ENCODE results near the gene LRRC45. TPM values are rescaled to one million over a fixed set of nuclear protein-coding genes. Genes with fewer than 3 reads are reported as not detected.

Gene LRRC45
- total and polyA plus RNA-seq, 2 donors (not counting 1 experiment from before 2014, with no cell fraction given): 2.3 to 9.9 TPM

- Histone ChIP-seq H3K27ac (ENCODE audit: insufficient read depth, low read length) (no peak overlapping the region), H3K9me3 (ENCODE audit: control insufficient read depth, insufficient read depth, low read depth, low read length) (no peaks in the 10 kb centered on the region), H3K4me2 (ENCODE audit: extremely low read depth, insufficient read depth, low read length) (no peak overlapping the region), H3K36me3 (ENCODE audit: control insufficient read depth, insufficient read depth, low read length) (peaks cover 2% of the 10 kb centered on the region), H3K4me1 (ENCODE audit: control insufficient read depth, extremely low read depth, insufficient read depth, low read length) (peaks cover 21% of the 10 kb centered on the region), H3K79me2 (ENCODE audit: control insufficient read depth, insufficient read depth, low read length) (no peaks in the 10 kb centered on the region), H4K20me1 (ENCODE audit: control insufficient read depth, extremely low read depth, insufficient read depth, low read length) (no peaks in the 10 kb centered on the region), H3K9ac (ENCODE audit: insufficient read depth, low read length) (no peak overlapping the region), H3K27me3 (ENCODE audit: control insufficient read depth, insufficient read depth, low read length) (no peaks in the 10 kb centered on the region), H3K4me3 (replicated peaks in 1 of 4; ENCODE audit: control extremely low read depth in 1 of 4, insufficient read depth in 1 of 4, low read depth in 3 of 4, low read length in 4 of 4) (no peak overlapping the region), H2AFZ (ENCODE audit: low read length) (no peak overlapping the region)
- no peak for DNase-seq (ENCODE audit: low read depth in 2 of 2)
- TF ChIP-seq EZH2 (IDR thresholded peaks at IDR 0.05; ENCODE audit: low read length, missing control alignments) (no peak), CTCF (conservative IDR thresholded peaks at IDR 0.05 in 1 of 2, IDR thresholded peaks at IDR 0.05 in 1 of 2; ENCODE audit: low read depth in 1 of 2, low read length in 2 of 2) (no peak)
Measured at GRCh38 chr17:81999587-81999975, 23.5 kb upstream of the LRRC45 start.

- Histone ChIP-seq H2AFZ (ENCODE audit: low read length) (no peak overlapping the region), H3K4me3 (replicated peaks in 1 of 4; ENCODE audit: control extremely low read depth in 1 of 4, insufficient read depth in 1 of 4, low read depth in 3 of 4, low read length in 4 of 4) (no peak overlapping the region), H3K4me2 (ENCODE audit: extremely low read depth, insufficient read depth, low read length) (no peak overlapping the region), H3K9me3 (ENCODE audit: control insufficient read depth, insufficient read depth, low read depth, low read length) (no peaks in the 10 kb centered on the region), H3K27ac (ENCODE audit: insufficient read depth, low read length) (no peak overlapping the region), H3K4me1 (ENCODE audit: control insufficient read depth, extremely low read depth, insufficient read depth, low read length) (peaks cover 18% of the 10 kb centered on the region), H4K20me1 (ENCODE audit: control insufficient read depth, extremely low read depth, insufficient read depth, low read length) (no peaks in the 10 kb centered on the region), H3K9ac (ENCODE audit: insufficient read depth, low read length) (no peak overlapping the region), H3K79me2 (ENCODE audit: control insufficient read depth, insufficient read depth, low read length) (no peaks in the 10 kb centered on the region), H3K27me3 (ENCODE audit: control insufficient read depth, insufficient read depth, low read length) (no peaks in the 10 kb centered on the region), H3K36me3 (ENCODE audit: control insufficient read depth, insufficient read depth, low read length) (peaks cover 2% of the 10 kb centered on the region)
- no peak for TF ChIP-seq CTCF (conservative IDR thresholded peaks at IDR 0.05 in 1 of 2, IDR thresholded peaks at IDR 0.05 in 1 of 2; ENCODE audit: low read depth in 1 of 2, low read length in 2 of 2)
- TF ChIP-seq EZH2 (IDR thresholded peaks at IDR 0.05; ENCODE audit: low read length, missing control alignments): no peak
- DNase-seq (ENCODE audit: low read depth in 2 of 2): no peak
Measured at GRCh38 chr17:81999976-82000802, 22.9 kb upstream of the LRRC45 start.

- no peak overlapping the region for H3K27ac ChIP-seq (ENCODE audit: insufficient read depth, low read length)
- no peak overlapping the region for H3K4me2 ChIP-seq (ENCODE audit: extremely low read depth, insufficient read depth, low read length)
- peaks cover 21% of the 10 kb centered on the region for H3K4me1 ChIP-seq (ENCODE audit: control insufficient read depth, extremely low read depth, insufficient read depth, low read length)
- H3K9me3 ChIP-seq (ENCODE audit: control insufficient read depth, insufficient read depth, low read depth, low read length): no peaks in the 10 kb centered on the region
- no peaks in the 10 kb centered on the region for H3K79me2 ChIP-seq (ENCODE audit: control insufficient read depth, insufficient read depth, low read length)
- H2AFZ ChIP-seq (ENCODE audit: low read length): no peak overlapping the region
- H3K27me3 ChIP-seq (ENCODE audit: control insufficient read depth, insufficient read depth, low read length): no peaks in the 10 kb centered on the region
- DNase-seq (ENCODE audit: low read depth in 2 of 2): no peak
- no peak overlapping the region for H3K9ac ChIP-seq (ENCODE audit: insufficient read depth, low read length)
- no peaks in the 10 kb centered on the region for H4K20me1 ChIP-seq (ENCODE audit: control insufficient read depth, extremely low read depth, insufficient read depth, low read length)
- peaks cover 2% of the 10 kb centered on the region for H3K36me3 ChIP-seq (ENCODE audit: control insufficient read depth, insufficient read depth, low read length)
- no peak for TF ChIP-seq EZH2 (IDR thresholded peaks at IDR 0.05; ENCODE audit: low read length, missing control alignments)
- no peak for TF ChIP-seq CTCF (conservative IDR thresholded peaks at IDR 0.05 in 1 of 2, IDR thresholded peaks at IDR 0.05 in 1 of 2; ENCODE audit: low read depth in 1 of 2, low read length in 2 of 2)
- H3K4me3 ChIP-seq (replicated peaks in 1 of 4; ENCODE audit: control extremely low read depth in 1 of 4, insufficient read depth in 1 of 4, low read depth in 3 of 4, low read length in 4 of 4): no peak overlapping the region
Measured at GRCh38 chr17:82000803-82001570, 22.1 kb upstream of the LRRC45 start.
